Dendritic cell treated with granulocyte-macrophage colony-stimulating factor and Interleukin-4, amounts not matched to agents 40 ng/mL and 50 ng/mL, for 4 days (primary cell): ENCODE results near the gene RPA4.
"Not testable (repeated sequence)": the region's sequence is repeated elsewhere in the genome, so short reads cannot be mapped to it uniquely, and the experiment has no call there.

ENCODE experiments used
- H3K27ac Mint-ChIP-seq: one replicate; pipeline ENCODE4 v1.8.0; 2022; ENCODE audit warnings: mild to moderate bottlenecking, mixed read lengths
- H3K27me3 Mint-ChIP-seq: one replicate; pipeline ENCODE4 v1.8.0; 2022; ENCODE audit warnings: mild to moderate bottlenecking, mixed read lengths
- H3K36me3 Mint-ChIP-seq: one replicate; pipeline ENCODE4 v1.8.0; 2022; ENCODE audit warnings: low read depth, mixed read lengths
- H3K4me1 Mint-ChIP-seq: one replicate; pipeline ENCODE4 v1.8.0; 2022; ENCODE audit warnings: low read depth, mixed read lengths
- H3K4me3 Mint-ChIP-seq: one replicate; pipeline ENCODE4 v1.8.0; 2022; ENCODE audit warnings: mild to moderate bottlenecking, moderate library complexity, mixed read lengths
- H3K9me3 Mint-ChIP-seq: one replicate; pipeline ENCODE4 v1.8.0; 2022; ENCODE audit warnings: mixed read lengths
- intact Hi-C: fragments of 100-400 bp; cut with micrococcal nuclease; formaldehyde crosslinking; loops from one replicate; pipeline ENCODE4 v1.15.0; 2022

The RPA4 gene, protein sequence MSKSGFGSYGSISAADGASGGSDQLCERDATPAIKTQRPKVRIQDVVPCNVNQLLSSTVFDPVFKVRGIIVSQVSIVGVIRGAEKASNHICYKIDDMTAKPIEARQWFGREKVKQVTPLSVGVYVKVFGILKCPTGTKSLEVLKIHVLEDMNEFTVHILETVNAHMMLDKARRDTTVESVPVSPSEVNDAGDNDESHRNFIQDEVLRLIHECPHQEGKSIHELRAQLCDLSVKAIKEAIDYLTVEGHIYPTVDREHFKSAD

DNA sequence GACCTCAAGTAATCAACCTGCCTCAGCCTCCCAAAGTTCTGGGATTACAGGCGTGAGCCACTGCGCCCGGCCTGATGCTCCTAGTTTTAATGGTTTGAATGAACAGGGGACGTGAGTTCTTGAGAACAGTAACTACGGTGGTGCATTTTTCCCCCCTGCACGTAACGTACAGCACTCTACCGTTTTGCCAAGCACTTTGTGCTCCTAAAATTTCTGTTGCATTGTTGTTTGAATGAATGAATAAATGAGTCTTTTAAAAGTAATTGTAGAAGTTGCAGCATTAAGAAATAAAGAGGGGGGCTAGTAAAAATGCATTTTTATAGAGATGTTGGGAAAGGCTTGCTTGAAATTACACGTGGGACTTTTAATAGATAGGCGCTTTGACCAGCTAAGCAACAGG, at the start of gene RPA4:
RPA4 (plus strand) TSS at position 301 of the 400 bp plus-strand sequence. CDS start 403 bp downstream, outside the sequence.
- H3K27ac Mint-ChIP-seq, result no peak within 1 kb of the TSS

DNA sequence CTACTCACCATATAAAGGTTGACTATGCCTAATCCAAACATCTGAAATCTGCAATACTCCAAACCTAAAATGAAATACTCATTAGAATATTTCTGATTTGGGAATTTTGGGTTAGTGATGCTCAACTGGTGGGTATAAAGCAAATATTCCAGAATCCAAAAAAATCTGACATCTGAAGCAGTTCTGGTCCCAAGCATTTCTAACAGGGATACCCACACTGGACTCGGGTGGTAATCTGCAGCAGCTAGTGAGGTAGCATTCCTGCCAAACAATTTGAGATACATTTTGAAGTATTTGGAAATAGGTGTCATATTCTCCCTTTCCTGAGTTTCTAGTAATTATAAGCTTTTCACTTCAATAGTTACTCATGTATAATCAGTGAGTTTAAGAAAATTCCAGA, 49.6 kb upstream of the RPA4 start:
- H3K4me1 Mint-ChIP-seq, result no peaks in the 10 kb centered on the region
- H3K9me3 Mint-ChIP-seq, result no peaks in the 10 kb centered on the region
- intact Hi-C loops, result no loop called here
- H3K4me3 Mint-ChIP-seq, result no peak overlapping the region
- no peaks in the 10 kb centered on the region for H3K27me3 Mint-ChIP-seq
- H3K27ac Mint-ChIP-seq, result no peak overlapping the region
- H3K36me3 Mint-ChIP-seq, result no peaks in the 10 kb centered on the region

More for the DNA sequence above, at the start of gene RPA4:
- peaks cover 23% of the 10 kb centered on the region for H3K36me3 Mint-ChIP-seq
- no peak within 1 kb of the TSS for H3K4me3 Mint-ChIP-seq
- no peaks in the 10 kb centered on the region for H3K9me3 Mint-ChIP-seq
- H3K4me1 Mint-ChIP-seq, result no peaks in the 10 kb centered on the region
- H3K27me3 Mint-ChIP-seq, result no peaks in the 10 kb centered on the region
- intact Hi-C loops, result no loop called here

DNA sequence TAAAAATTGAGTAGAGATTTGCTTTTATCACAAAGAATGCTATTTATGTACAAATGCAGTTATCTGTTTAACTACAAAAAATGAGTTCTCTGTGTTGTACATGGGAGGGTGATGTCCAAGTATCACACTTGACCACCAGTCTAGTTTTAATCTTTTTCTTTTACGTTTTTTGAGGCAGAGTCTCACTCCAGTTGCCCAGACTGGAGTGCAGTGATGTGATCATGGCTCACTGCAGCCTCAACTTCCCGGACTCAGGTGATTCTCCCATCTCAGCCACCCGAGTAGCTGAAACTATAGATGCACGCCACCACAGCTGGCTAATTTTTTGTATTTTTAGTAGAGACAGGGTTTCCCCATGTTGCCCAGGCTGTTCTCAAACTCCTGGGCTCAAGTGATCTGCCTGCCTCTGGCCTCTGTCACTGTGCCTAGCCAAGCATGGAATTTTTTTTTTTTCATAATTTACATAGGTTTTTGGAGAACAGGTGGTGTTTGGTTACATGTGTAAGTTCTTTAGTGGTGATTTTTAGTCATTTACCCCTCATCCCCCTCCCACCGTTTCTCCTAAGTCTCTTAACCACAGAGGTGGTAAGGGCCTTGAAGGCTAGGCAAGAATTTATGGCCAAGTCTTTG, 47.9 kb upstream of the RPA4 start:
- no peak overlapping the region for H3K27ac Mint-ChIP-seq
- intact Hi-C loops, result no loop called here
- H3K4me3 Mint-ChIP-seq, result no peak overlapping the region
- no peaks in the 10 kb centered on the region for H3K4me1 Mint-ChIP-seq
- H3K36me3 Mint-ChIP-seq, result no peaks in the 10 kb centered on the region
- no peaks in the 10 kb centered on the region for H3K9me3 Mint-ChIP-seq
- no peaks in the 10 kb centered on the region for H3K27me3 Mint-ChIP-seq

DNA sequence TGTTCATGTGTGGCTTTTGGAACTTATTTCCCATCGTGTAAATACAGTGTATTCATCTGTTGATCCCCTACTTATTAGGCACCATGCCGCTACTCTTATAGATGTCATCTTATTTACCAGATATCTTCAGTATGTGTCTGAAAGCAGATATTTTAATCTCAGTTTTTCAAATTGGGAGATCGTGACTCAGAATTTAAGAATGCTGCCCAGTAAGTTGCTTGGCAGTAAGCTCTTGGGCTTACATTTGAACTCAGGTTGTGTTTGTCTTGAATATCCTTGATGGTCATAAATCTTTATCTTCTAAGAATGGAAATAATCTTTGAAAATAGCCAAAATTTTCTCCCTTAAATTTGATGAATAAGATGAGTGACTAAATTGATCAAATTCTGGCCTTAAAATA, 45.9 kb upstream of the RPA4 start:
- intact Hi-C loops, result no loop called here
- no peaks in the 10 kb centered on the region for H3K4me1 Mint-ChIP-seq

DNA sequence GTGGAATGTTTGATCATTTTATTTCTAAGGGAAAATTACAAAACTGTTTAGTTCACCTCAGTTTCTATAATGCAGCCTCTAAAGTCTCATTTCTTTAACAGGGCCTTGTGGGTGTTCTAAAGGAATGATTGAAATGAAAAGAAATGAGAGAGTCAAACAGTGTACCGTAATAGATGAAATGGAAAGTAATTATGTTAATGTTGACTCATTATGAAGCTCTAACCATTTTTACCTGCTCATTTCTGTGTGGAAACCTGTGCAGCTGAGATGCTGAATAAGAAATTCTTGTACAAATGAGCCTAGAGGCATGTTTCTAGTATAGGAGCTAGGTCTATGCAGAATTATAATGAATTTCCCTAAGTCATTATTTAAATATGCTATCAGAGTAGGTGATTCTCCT, 45.2 kb upstream of the RPA4 start:
- Mint-ChIP-seq H3K4me3 (no peak overlapping the region), H3K36me3 (no peaks in the 10 kb centered on the region), H3K27ac (no peak overlapping the region), H3K9me3 (no peaks in the 10 kb centered on the region), H3K27me3 (no peaks in the 10 kb centered on the region), H3K4me1 (no peaks in the 10 kb centered on the region)
- intact Hi-C loops, result no loop called here

More for the DNA sequence above, 45.9 kb upstream of the RPA4 start:
- no peaks in the 10 kb centered on the region for H3K9me3 Mint-ChIP-seq
- H3K36me3 Mint-ChIP-seq, result no peaks in the 10 kb centered on the region
- H3K4me3 Mint-ChIP-seq, result no peak overlapping the region
- no peaks in the 10 kb centered on the region for H3K27me3 Mint-ChIP-seq
- H3K27ac Mint-ChIP-seq, result no peak overlapping the region

DNA sequence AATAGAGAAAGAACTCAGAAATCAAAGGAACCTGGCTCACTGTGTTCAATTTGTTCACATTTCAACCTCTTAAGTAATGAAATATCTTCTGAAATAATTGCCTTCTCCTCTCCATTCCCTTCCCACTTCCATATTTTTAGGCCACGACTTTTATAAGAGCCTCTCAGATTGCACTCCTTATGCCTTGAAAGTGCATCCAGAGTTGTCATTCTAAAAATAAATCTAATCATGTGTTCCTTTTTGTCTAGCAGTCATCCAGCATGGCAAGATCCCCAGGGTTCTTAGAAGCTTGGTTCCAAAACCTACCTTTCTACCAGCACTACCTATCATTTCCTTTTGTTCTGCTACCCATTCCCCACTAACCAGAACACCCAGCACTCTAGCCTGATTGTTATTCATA, 42.4 kb upstream of the RPA4 start:
- Mint-ChIP-seq H3K27me3 (no peaks in the 10 kb centered on the region), H3K4me1 (no peaks in the 10 kb centered on the region), H3K4me3 (no peak overlapping the region), H3K27ac (no peak overlapping the region), H3K36me3 (no peaks in the 10 kb centered on the region), H3K9me3 (no peaks in the 10 kb centered on the region)
- intact Hi-C loops, result no loop called here

DNA sequence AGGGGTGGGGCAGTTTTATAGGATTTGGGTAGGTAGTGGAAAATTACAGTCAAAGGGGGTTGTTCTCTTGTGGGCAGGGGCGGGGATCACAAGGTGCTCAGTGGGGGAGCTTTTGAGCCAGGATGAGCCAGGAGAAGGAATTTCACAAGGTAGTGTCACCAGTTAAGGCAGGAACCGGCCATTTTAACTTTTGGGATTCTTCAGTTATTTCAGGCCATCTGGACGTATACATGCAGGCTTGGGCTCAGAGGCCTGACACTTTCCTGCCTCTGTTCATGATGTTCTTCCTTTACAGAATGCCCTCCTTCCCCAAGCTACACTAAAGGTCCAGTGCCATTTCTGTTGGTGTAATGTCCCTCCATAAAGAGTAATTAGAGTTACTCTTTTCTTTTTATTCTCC, 41.8 kb upstream of the RPA4 start:
- H3K9me3 Mint-ChIP-seq, H3K27ac Mint-ChIP-seq, H3K4me1 Mint-ChIP-seq, H3K36me3 Mint-ChIP-seq, H3K27me3 Mint-ChIP-seq, H3K4me3 Mint-ChIP-seq, intact Hi-C loops: not testable (repeated sequence)

DNA sequence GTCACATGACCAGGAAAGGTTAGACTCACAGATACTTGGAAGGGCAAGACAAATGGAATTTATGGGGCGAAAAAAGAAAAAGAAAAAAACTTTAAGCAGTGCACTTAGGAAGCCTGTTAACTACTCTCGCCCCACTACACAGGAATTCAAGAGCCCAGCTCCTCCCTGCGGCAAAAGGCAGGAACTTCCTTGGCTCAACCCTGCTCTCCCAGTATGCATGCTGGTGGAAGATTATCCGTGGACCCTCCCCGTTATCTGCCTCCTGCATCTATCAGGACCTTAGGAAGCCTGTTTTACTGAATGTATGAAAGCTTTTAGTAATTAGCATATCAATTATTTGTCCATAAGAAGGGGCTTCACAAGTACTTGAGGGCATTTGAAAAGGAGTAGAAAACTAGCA, 40.1 kb upstream of the RPA4 start:
- no peaks in the 10 kb centered on the region for H3K4me1 Mint-ChIP-seq
- intact Hi-C loops, result no loop called here
- no peaks in the 10 kb centered on the region for H3K36me3 Mint-ChIP-seq
- H3K4me3 Mint-ChIP-seq, result no peak overlapping the region
- H3K27ac Mint-ChIP-seq, result no peak overlapping the region
- no peaks in the 10 kb centered on the region for H3K9me3 Mint-ChIP-seq
- H3K27me3 Mint-ChIP-seq, result no peaks in the 10 kb centered on the region

DNA sequence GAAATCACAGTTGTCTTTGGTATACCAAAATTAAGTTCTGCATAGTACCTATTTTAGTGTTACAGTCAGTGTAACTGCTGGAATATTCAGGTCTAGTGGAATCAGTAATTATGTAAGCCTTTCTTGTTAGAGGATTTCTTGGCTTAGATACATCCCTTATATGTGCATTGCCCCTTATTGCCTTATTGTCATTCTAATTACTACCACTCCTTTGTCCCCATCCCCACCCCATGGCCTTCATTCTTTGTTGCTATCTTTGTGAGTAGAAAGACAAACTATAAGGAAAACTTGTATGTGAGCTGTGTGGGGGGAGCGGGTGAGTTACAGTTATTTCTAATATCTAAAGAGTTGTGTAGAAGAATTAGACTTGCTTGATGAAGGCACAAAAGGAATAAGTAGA, 36.9 kb upstream of the RPA4 start:
- intact Hi-C loops, result no loop called here
- Mint-ChIP-seq H3K4me1 (no peaks in the 10 kb centered on the region), H3K27me3 (no peaks in the 10 kb centered on the region), H3K9me3 (no peaks in the 10 kb centered on the region), H3K36me3 (no peaks in the 10 kb centered on the region), H3K27ac (no peak overlapping the region), H3K4me3 (no peak overlapping the region)

DNA sequence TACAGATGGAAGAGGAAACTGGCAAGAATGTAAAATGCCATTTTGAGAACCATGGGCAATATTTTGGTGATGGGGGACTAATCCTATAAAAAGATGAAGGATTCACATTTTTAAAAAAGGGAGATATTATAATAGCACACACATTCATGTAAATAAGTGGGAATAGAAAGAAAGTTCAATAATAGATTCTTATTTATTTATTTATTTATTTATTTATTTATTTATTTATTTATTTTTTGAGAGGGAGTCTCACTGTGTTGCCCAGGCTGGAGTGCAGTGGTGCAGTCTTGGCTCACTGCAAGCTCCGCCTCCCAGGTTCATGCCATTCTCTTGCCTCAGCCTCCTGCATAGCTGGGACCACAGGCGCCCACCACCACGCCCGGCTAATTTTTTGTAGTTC, 24.3 kb upstream of the RPA4 start:
- H3K36me3 Mint-ChIP-seq, H3K4me3 Mint-ChIP-seq, H3K27me3 Mint-ChIP-seq, H3K27ac Mint-ChIP-seq, H3K9me3 Mint-ChIP-seq, intact Hi-C loops: not testable (repeated sequence)
- peaks cover 10% of the 10 kb centered on the region for H3K4me1 Mint-ChIP-seq

DNA sequence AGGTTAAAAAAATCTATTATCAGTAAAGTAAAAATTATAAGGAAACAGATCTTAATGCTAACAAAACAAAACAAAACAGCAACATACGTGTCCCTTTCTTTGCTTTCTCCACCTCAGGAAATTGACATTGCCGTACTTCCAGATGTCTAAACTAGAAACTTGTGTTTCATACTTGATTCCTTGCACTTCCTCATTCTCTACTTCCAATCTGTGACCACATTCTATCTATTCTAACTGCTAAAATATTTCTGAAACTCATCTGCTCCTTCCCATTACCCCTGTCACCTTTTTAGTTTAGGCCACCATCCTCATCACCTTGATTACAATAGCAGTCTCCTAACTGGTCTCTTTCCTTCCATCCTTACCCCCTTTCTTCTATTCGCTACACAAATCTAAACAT, 22.5 kb upstream of the RPA4 start:
- no peaks in the 10 kb centered on the region for H3K9me3 Mint-ChIP-seq
- H3K4me3 Mint-ChIP-seq, result no peak overlapping the region
- peaks cover 10% of the 10 kb centered on the region for H3K4me1 Mint-ChIP-seq
- H3K27ac Mint-ChIP-seq, result no peak overlapping the region
- no peaks in the 10 kb centered on the region for H3K36me3 Mint-ChIP-seq
- intact Hi-C loops, result no loop called here
- H3K27me3 Mint-ChIP-seq, result no peaks in the 10 kb centered on the region

DNA sequence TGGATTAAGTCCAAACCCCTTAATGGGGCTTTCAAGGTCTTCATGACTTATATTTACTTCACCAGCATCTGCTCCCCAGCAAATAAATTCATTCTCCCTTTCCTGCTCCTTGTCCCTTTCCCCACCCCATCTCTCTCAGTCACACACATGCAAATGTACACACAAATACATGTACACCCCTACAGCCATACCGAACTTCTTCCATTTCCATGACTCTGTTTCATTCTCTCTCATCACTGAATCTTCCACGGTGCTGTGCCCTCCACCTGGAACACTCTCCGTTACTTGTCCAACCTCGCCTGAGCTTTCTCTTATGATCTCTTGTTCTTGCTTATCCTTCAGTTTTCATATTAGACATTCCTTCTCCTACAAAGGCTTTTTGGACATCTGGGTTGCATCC, 22.0 kb upstream of the RPA4 start:
- Mint-ChIP-seq H3K36me3 (no peaks in the 10 kb centered on the region), H3K27me3 (no peaks in the 10 kb centered on the region), H3K4me3 (no peak overlapping the region), H3K4me1 (peaks cover 10% of the 10 kb centered on the region), H3K27ac (no peak overlapping the region), H3K9me3 (no peaks in the 10 kb centered on the region)
- intact Hi-C loops, result no loop called here

DNA sequence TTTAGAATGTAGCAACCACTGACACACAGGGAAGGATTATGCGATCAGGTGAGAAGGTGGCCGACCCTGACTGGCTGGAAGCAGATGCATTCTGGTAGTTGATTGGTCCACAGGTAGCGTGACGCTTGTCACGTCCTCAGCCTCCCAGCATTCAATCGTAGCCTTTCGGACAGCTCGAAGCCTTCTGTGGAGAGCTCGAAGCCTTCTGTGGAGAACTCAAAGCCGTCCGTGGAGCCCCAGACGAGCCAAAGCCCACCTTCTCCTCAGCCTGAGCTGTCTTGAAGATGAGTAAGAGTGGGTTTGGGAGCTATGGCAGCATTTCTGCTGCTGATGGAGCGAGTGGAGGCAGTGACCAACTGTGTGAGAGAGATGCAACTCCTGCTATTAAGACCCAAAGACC, 319 bp downstream of the RPA4 start:
- H3K9me3 Mint-ChIP-seq, result no peaks in the 10 kb centered on the region
- H3K4me1 Mint-ChIP-seq, result no peaks in the 10 kb centered on the region
- intact Hi-C loops, result no loop called here
- H3K36me3 Mint-ChIP-seq, result peaks cover 23% of the 10 kb centered on the region
- H3K27ac Mint-ChIP-seq, result no peak overlapping the region
- no peak overlapping the region for H3K4me3 Mint-ChIP-seq
- no peaks in the 10 kb centered on the region for H3K27me3 Mint-ChIP-seq

DNA sequence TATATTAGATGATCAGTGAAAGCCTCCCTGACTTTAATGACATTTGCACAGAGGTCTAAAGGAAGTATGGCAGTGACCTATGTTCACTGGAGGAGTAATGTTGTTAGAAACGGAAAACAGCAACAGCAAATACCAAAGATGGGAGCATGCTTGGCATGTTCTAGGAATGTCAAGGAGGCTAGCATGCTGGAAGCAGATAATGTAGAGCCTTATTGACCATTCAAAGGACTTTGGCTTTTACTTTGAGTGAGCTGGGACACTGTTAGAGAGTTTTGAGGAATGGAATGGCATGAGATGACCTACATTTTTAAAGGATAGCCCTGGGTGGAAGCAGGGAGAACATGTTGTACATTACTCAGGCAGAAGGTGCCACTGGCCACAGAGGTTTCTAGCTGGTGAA, 6.0 kb downstream of the RPA4 start:
- Mint-ChIP-seq H3K4me1 (no peaks in the 10 kb centered on the region), H3K9me3 (no peaks in the 10 kb centered on the region), H3K4me3 (no peak overlapping the region), H3K27me3 (no peaks in the 10 kb centered on the region), H3K36me3 (peaks cover 6% of the 10 kb centered on the region), H3K27ac (no peak overlapping the region)
- intact Hi-C loops, result no loop called here

DNA sequence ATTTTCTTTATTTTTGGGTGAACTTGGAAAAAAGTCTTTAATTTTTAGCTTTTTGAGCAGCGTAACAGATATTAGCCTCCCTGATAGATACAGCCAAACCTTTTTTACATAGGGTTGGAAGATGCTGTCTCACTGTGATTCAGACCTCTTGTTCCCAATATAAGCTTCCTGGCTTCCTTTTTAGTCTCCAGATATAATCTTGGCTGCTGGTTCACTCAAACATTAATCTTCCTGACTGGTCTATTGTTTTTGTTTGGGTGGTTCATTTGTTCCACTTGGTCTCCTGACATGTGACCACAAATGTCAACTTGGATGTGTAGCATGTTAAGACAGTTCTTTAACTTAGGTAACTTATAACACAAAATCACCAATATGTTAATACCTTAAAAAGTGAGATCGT, 23.0 kb downstream of the RPA4 start:
- Mint-ChIP-seq H3K9me3 (no peaks in the 10 kb centered on the region), H3K27ac (no peak overlapping the region), H3K27me3 (no peaks in the 10 kb centered on the region), H3K4me3 (no peak overlapping the region), H3K4me1 (no peaks in the 10 kb centered on the region), H3K36me3 (no peaks in the 10 kb centered on the region)
- intact Hi-C loops, result no loop called here
